Measurements from ENCODE around the gene MICALL2.

Gene MICALL2

DNA sequence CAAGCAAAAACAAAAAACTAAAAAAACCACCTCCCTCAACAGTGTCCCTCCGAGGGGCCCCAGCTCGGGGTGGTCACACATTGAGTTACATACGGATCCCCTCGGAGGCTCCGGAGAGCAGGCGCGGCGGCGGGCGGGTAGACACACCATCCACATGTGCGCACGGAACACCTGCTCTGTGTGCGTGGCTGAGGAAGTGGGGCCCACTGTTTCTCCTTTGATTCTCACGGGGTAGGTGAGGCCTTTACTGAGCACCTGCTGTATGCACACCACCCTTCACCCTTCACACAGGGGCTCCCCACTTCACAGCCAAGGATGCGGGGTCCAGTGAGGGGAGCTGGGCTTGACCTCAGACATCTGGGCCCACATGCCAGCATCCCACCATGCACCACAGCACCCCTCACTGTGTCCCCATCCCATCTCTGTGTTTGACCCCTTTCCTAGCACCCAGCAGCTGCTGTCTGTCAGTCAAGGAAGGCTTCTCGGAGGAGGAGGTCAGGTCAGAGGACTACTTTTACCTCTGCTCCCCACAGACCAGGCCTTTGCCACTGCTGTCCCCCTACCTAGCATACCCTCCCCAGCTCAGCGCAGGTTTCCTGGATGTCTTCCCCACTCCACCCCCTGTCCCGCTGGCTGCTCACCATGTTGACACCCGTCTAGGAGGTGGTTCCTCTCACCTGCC is 71.1 kb downstream of the MICALL2 start:
- DNase-seq = no peak

DNA sequence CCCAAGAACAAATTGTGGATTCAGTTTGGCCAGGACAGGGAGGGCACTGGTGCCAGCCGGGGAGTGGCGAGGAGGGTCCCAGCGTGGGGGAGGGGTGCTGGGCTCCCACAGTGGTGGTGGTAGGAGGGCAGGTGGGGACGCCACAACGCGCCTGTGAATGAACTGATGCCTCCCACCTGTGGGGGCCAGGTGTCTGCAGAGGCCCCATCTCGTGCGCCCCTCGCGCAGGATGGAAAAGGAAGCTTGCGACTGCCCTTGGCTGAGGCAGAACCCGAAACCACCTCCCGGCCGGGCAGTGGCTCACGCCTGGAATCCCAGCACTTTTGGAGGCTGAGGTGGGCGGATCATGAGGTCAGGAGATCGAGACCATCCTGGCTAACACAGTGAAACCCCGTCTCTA is 72.0 kb downstream of the MICALL2 start:
- DNase-seq = no peak

DNA sequence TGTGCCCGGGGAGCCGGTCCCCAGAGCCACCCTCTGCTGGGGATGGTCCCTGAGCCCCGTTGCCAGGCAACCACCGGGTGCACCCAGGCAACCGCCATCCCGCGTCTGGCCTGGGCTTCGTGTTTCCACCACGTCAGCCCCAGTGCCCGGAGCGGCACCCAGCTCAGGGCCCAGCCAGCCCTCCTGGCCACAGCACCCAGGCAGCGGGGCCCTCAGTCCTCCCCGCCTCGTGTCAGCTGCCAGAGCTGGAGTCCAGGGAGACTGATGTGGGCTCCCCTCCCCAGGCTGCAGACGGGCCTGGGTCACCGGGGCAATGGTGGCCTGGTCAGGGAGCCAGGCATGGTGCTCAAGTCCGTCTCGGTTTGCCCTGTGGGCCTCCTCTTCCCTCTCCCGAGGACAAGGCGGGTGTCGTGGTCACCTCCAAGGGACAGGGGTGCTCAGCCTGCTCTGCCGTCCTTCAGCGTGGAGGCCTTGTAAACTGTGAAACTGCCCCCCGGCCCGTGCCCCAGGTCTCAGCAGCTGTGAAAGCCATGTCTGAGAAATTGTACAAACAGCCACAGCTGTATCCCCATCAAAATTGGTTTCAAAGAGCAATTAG is 72.5 kb downstream of the MICALL2 start:
- DNase-seq = no peak

DNA sequence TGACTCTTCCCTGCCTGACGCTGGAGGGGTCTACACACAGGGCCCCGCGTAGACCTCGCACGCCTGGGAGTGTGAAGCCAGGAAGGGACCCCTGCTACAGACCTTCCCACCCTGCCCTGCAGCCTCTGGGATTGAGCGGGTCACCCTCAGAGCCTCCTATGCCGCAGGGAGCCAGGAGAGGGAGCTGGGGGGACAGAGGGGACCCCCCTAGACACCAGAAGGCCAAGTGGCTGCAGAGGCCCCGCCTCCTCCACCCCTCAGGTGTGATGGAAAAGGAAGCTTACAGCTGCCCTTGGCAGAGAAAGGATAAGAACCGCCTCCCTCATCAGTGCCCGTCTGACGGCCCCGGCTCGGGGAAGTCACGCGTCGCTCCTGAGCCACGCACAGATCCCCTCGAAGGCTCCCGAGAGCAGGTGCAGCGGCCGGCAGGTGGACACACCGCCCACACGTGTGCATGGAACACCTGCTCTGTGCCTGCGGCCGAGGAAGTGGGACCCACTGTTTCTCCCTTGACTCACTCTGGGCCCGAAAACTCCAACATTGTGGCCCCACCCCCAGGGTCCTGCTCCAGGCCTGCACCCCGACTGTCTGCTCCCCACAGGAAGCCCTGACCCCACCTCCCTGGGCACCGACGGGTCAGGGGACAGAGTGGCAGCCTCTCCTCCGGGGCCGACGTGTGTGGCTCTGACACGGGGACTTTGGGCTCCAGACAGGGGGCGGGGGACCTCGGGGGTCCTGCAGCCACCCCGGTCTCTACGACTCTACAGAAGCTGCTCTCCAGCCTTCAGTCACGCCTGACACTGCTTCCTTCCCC is 73.3 kb downstream of the MICALL2 start:
- DNase-seq = no peak

DNA sequence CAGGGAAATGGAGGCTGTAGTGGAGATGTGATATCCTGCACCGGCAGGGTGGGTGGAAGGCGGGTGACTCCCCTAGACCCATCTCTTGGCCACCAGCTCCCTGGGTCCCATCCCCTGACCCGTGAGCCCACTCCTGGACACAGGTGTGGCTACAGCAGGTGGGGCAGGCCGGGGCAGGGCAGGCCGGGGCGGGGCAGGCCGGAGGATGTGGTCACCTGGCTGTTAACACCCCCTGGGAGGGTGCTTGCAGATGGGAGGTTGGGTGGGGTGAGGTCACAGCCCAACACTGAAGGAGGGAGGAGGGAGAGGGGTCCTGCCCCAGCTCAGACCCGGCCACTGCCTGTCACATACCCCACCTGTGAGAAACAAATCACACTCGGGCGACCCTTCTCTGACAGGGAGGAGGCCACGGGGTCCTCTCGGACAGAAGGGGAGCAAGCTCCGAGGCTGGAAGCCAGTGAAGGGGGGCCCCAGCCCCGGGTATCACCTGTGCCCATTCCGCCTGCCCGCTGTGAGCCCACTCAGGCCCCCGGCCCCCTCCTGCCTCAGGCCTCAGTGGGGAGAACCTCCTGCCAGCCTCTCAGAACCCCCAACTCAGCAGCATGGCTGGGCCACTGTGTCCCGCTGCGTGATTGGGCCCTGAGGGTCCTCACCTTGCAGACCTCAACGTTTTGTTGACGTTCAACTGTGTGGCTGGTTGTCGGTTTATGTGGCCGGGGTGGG is 74.0 kb downstream of the MICALL2 start:
- DNase-seq = no peak

All from CD4-positive, alpha-beta T cell treated with Interleukin-6 for 4 hours (primary cell).